Thymus (tissue), 11 donors: ENCODE measurements around the gene ELF1. TPM values are rescaled to one million over a fixed set of nuclear protein-coding genes. Genes with fewer than 3 reads are reported as not detected.
"Not testable (repeated sequence)": the region's sequence is repeated elsewhere in the genome, so short reads cannot be mapped to it uniquely, and the experiment has no call there.

Source experiments
- DNase-seq, 9 donors: peaks; one replicate each; pipeline ENCODE4 v3.0.0-alpha.2; 2013; ENCODE audit warnings: low spot score in 9 of 9, low read depth in 6 of 9, missing footprints in 1 of 9
- H3K27ac ChIP-seq, 2 donors: one replicate each; pipeline ENCODE4 v1.5.1; 2013; ENCODE audit warnings: control low read depth in 1 of 2, low read depth in 1 of 2, low read length in 1 of 2, mild to moderate bottlenecking in 1 of 2, moderate library complexity in 1 of 2
- H3K27me3 ChIP-seq, 2 donors: one replicate each; pipeline ENCODE4 v1.5.1; 2013; ENCODE audit warnings: low read length in 1 of 2; ENCODE audit not compliant: control insufficient read depth in 2 of 2, insufficient read depth in 1 of 2
- H3K36me3 ChIP-seq, 2 donors: one replicate each; pipeline ENCODE4 v1.5.1; 2013; ENCODE audit warnings: low read length in 1 of 2, mild to moderate bottlenecking in 1 of 2, moderate library complexity in 1 of 2; ENCODE audit not compliant: control insufficient read depth in 2 of 2, insufficient read depth in 2 of 2
- H3K4me1 ChIP-seq, 2 donors: one replicate each; pipeline ENCODE4 v1.5.1; 2013; ENCODE audit warnings: low read length in 2 of 2; ENCODE audit not compliant: control insufficient read depth in 2 of 2, insufficient read depth in 2 of 2
- H3K4me3 ChIP-seq, 2 donors: one replicate each; pipeline ENCODE4 v1.5.1; 2013; ENCODE audit warnings: low read length in 2 of 2, control low read depth in 1 of 2, mild to moderate bottlenecking in 1 of 2
- H3K9me3 ChIP-seq, 2 donors: one replicate each; pipeline ENCODE4 v1.5.1; 2013; ENCODE audit warnings: low read length in 1 of 2, mild to moderate bottlenecking in 1 of 2; ENCODE audit not compliant: control insufficient read depth in 2 of 2, insufficient read depth in 1 of 2
- WGBS: extraction: QIAGEN DNeasy Blood & Tissue Kit; methylation state at CpG from one replicate; pipeline ENCODE4 v1.1.7; 2013; 5-methylcytosine and 5-hydroxymethylcytosine counted together
- polyA plus RNA-seq: library from polyadenylated mRNA; stranded (reverse); fragments of 200-250 nt; gene quantifications from one replicate; pipeline ENCODE4 v1.2.3, GENCODE V29; 2013
- total RNA-seq: library from RNA; stranded (reverse); fragments of 120-200 nt; gene quantifications from one replicate; pipeline ENCODE4 v1.2.4, GENCODE V29; 2013
- donor health status: healthy.

Gene ELF1
- total and polyA plus RNA-seq, 2 donors = 64.2 to 89.3 TPM

DNA sequence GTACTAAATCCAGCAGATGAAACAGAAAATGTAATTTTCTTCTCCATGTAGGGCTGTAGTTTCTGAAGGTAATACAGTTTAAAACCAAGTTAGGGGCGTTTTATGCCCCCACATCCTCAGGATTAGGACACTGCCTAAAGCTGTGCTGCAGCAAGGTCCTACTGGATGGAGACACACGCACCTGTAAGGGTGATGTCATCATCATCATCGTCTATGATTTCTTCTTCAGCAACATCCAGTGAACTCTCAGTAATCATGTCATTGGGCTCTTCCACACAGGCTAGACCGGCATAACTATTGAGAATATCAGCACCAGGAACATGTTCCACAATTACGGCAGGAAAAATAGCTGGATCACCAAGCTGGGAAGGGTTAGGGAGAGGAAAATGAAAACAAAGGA, 60.5 kb downstream of the ELF1 start:
- Histone ChIP-seq H3K9me3 (no peaks in the 10 kb centered on the region), H3K4me1 (peaks cover 0 to 2% of the 10 kb centered on the region in 2 donors), H3K4me3 (no peak overlapping the region), H3K27ac (no peak overlapping the region), H3K27me3 (no peaks in the 10 kb centered on the region), H3K36me3 (peaks cover 24 to 39% of the 10 kb centered on the region in 2 donors)
- WGBS = 97% methylated on average over 5 of the region's 5 CpGs
- no peak for DNase-seq

DNA sequence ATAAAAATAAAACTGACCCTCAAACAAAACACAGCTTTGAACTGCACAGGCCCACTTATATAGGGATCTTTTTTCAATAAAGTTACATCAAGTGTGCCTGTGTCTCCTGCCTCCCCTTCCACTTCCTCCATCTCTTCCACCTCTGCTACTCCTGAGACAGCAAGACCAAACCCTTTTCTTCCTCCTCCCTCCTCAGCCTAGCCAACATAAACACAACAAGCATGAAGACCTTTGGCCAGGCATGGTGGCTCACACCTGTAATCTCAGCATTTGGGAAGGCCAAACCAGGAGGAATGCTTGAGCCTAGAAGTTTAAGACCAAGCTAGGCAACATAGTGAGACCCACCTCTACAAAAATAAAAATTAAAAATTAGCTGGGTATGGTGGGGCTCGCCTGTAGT, 72.6 kb downstream of the ELF1 start:
- Histone ChIP-seq H3K4me1 (no peaks in the 10 kb centered on the region), H3K9me3 (no peaks in the 10 kb centered on the region), H3K36me3 (peaks cover 43 to 93% of the 10 kb centered on the region in 2 donors), H3K4me3 (no peak overlapping the region), H3K27ac (no peak overlapping the region), H3K27me3 (no peaks in the 10 kb centered on the region)
- 98% methylated on average over 1 of the region's 1 CpG for WGBS
- no peak for DNase-seq

DNA sequence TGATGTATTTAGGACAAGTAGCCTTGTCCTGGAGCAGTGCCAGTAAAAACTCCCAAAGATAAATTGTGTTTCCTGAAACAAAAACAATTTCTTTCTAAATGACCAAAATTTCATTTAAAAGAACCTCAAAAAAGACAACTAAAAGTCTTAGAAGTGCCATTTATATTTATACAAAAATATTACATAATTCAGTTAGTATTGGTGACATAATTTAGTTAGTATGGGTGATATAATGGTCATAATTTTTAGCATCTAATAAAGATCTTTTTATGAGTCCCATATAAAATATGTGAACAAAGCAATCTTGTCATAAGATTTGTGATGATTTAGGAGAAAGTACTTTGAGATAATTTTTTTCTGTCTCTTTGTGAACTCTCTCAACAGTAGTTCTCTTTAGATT, 76.0 kb downstream of the ELF1 start:
- peaks cover 31 to 92% of the 10 kb centered on the region in 2 donors for H3K36me3 ChIP-seq
- DNase-seq = no peak
- no peak overlapping the region for H3K27ac ChIP-seq
- no peaks in the 10 kb centered on the region for H3K27me3 ChIP-seq
- no peak overlapping the region for H3K4me3 ChIP-seq
- H3K4me1 ChIP-seq = no peaks in the 10 kb centered on the region
- no peaks in the 10 kb centered on the region for H3K9me3 ChIP-seq

DNA sequence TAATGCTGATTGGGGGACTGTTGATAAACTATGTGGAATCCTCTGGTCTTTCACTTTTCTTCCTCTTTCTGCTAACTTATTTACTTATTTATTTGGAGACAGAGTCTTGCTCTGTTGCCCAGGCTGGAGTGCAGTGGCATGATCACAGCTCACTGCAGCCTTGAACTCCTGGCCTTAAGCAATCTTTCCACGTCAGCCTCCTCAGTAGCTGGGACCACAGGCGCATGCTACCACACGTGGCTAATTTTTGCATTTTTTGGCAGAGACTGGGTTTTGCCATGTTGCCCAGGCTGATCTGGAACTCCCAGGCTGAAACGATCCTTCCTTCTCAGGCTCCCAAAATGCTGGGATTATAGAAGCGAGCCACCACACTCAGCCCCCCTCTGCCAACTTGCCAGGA, 77.5 kb downstream of the ELF1 start:
- Histone ChIP-seq H3K4me3 (no peak overlapping the region), H3K9me3 (no peaks in the 10 kb centered on the region), H3K36me3 (peaks cover 30 to 86% of the 10 kb centered on the region in 2 donors), H3K27me3 (no peaks in the 10 kb centered on the region), H3K27ac (no peak overlapping the region), H3K4me1 (no peaks in the 10 kb centered on the region)
- no peak for DNase-seq
- 97% methylated on average over 5 of the region's 5 CpGs for WGBS

DNA sequence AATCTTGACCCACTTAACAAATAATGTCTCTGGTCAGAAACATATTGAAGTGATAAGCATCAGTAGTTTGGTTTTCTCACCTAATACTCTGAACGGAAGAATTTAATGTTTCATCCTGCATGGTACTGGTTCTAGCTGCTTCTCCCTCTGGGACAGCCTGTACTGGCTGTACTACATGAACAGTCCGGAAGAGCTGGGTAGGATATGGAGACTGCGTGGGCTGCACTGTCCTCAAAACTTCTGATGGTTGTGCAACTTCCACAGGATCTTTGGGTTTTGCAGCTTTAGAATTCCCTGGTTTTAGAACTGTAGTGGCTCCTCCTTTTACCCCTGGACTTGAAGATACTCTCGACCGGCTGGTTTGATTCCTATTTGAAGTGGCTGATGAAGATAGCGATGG, 78.3 kb downstream of the ELF1 start:
- DNase-seq = no peak
- Histone ChIP-seq H3K4me3 (no peak overlapping the region), H3K27ac (no peak overlapping the region), H3K4me1 (no peaks in the 10 kb centered on the region), H3K9me3 (no peaks in the 10 kb centered on the region), H3K36me3 (peaks cover 31 to 85% of the 10 kb centered on the region in 2 donors), H3K27me3 (no peaks in the 10 kb centered on the region)
- 97% methylated on average over 6 of the region's 6 CpGs for WGBS

DNA sequence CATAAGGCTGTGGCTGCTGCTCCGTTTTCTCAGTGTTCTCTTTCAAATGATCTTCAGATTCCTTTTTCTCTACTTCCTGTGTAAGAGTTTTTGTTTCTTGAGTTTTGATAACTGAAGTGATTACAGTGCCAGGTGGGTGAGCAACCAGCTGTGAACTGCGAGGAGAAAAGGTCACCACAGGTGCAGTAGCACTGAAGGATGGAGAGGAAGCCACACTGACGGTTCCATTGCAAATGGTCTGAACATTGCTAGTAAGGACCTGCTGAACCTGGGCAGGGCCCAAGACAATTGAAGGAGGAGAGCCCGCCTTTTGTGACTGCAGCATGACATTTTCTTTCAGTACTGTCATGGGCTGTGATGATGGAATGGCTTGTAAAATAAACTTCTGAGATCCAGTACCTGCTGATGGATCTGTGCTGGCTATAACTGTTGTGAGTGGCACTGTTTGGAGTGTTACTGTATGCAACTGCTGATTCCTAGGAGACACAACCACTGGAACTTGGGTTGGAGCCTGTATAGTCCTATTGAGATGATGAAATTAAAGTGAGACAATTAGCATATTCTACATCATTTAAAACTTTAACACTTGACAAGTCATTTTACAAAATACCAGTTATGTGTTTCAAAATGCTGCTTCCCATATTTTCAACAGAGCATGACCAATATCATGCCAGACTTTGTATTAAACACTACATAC, 85.5 kb downstream of the ELF1 start:
- 26% methylated on average over 4 of the region's 4 CpGs for WGBS
- H3K27ac ChIP-seq = peak overlapping the region; percentile 55 to 81

DNA sequence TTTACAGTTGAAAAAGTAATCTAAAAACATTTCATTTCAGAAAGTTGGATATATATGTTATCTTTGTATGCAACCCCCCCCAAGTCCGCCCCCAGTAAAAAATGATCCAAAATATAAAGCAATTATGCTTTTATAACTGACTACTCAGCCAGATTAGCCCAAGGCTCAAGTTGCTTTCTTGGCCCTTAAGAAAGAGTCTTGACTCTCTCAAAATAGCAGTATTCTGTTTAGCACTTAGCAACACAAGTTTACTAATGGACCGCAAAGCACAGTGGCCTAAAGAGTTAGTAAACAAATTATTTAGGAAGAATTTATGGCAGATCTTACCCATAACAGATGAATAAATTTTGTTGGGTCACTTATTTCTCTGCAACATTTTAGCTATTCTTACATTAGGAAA, 86.9 kb downstream of the ELF1 start:
- WGBS = 96% methylated on average over 2 of the region's 2 CpGs
- no peaks in the 10 kb centered on the region for H3K9me3 ChIP-seq
- no peak for DNase-seq
- H3K4me3 ChIP-seq = no peak overlapping the region
- H3K27me3 ChIP-seq = no peaks in the 10 kb centered on the region
- peaks cover 11 to 14% of the 10 kb centered on the region in 2 donors for H3K4me1 ChIP-seq
- peaks cover 14 to 66% of the 10 kb centered on the region in 2 donors for H3K36me3 ChIP-seq
- H3K27ac ChIP-seq = no peak overlapping the region

More for the DNA sequence above, 85.5 kb downstream of the ELF1 start:
- peaks cover 11 to 14% of the 10 kb centered on the region in 2 donors for H3K4me1 ChIP-seq
- no peaks in the 10 kb centered on the region for H3K27me3 ChIP-seq
- DNase-seq = peak; percentile 44 to 87 (median 69)
- no peak overlapping the region for H3K4me3 ChIP-seq
- H3K36me3 ChIP-seq = peaks cover 18 to 67% of the 10 kb centered on the region in 2 donors
- H3K9me3 ChIP-seq = no peaks in the 10 kb centered on the region

DNA sequence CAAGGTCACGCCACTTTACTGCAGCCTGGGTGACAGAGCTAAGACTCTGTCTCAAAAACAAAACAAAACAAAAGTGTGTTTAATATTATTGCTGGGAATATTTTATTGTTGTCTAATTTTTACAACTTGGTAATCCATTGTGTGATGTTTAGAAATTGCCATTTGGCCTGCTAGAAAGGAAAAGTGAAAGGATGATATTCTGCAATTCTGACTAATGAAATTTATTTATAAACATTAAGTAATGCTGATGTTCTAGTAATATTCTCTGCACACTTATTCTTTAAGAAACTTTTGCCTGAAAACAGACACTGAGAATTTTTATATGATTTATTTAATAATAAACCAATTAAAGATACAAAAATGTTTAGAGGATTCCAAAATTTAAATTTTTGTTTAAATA, 87.4 kb downstream of the ELF1 start:
- Histone ChIP-seq H3K27ac (no peak overlapping the region), H3K9me3 (no peaks in the 10 kb centered on the region), H3K27me3 (no peaks in the 10 kb centered on the region), H3K4me3 (no peak overlapping the region), H3K36me3 (peaks cover 14 to 62% of the 10 kb centered on the region in 2 donors), H3K4me1 (peaks cover 11 to 14% of the 10 kb centered on the region in 2 donors)
- 100% methylated on average over 1 of the region's 1 CpG for WGBS
- no peak for DNase-seq

DNA sequence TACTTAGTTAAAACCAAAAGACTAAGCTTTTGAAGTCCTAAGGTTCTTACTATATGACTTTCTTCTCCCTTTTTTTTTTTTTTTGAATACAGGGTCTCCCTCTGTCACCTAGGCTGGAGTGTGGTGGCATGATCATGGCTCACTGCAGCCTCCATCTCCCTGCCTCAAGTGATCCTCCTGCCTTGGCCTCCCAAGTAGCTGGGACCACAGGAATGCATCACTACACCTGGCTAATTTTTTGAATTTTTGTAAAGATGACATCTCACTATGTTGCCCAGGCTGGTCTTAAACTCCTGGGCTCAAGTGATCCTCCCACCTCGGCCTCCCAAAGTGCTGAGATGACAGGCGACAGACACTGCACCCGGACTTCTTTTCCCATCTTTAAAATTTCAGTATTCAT, 89.2 kb downstream of the ELF1 start:
- WGBS = 96% methylated on average over 3 of the region's 3 CpGs
- not testable (repeated sequence) for H3K4me3 ChIP-seq, H3K9me3 ChIP-seq, H3K27me3 ChIP-seq, DNase-seq, H3K27ac ChIP-seq
- peaks cover 11 to 14% of the 10 kb centered on the region in 2 donors for H3K4me1 ChIP-seq
- peaks cover 8 to 49% of the 10 kb centered on the region in 2 donors for H3K36me3 ChIP-seq
